GM19351 (cell line): ENCODE results near the gene C3orf52.
A peak's percentile ranks its signal among the peaks of the same experiment; 100 is the strongest.

Experiments used
- ATAC-seq: cut with Tn5 transposase; IDR thresholded peaks from one replicate; pipeline ENCODE4 v1.9.1; 2021; ENCODE audit warnings: mild to moderate bottlenecking, moderate library complexity; ENCODE audit not compliant: unreplicated experiment

Gene C3orf52

DNA sequence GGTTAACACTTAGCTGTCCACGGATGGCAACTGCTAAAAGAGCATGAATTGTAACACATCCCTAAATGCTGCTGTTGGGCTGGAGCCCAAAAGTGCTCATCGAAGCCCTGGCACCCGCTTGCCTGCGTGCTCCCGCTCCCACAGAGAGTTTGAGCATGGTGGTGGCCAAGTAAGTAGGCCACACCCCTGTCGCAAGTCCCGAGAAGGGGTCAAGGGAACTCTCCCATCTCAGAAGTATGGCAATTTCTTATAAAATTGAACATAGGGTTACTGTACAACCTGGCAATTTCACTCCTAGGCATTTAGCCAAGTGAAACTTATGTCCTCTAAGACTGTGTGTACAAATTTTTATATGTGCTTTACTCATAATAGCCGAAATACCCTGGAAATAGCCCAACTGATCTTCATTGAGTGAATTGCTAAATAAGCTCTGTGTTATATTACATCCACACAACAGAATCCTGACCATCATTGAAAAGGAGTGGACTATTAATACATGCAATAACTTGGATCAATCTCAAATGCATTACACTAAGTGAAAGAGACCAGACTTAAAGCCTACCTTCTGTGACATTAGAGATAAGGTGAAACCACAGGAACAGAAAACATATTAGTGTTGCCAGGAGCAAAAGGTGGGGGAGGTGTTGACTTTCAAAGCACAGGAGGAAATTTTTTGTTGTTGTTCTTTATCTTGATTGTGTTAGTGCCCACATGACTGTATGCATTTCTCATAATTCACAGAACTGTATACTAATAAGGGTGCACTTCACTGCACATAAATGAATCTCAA, 48.3 kb downstream of the C3orf52 start:
- no peak for ATAC-seq

DNA sequence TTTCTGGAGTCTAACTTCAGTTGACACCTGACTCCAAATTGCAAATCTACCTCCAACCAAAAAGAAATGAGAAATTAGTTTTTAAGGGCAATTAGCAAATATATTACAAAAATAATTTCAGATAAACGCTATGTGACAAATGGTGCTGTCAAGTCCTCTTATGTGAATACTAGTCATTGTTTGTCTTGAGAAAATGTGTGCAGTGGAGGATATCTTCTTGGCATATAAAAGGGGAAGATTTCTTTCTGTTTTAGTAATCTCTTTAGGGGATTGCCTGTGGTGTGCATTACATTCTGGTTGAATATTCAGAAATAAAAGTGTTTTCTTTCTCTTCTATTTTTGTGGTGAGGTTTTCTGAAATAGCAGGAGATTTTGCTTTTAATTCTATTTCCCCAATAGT, 49.9 kb downstream of the C3orf52 start:
- no peak for ATAC-seq

GRCh38 chr3:112136959-112137693, 50.9 kb downstream of the C3orf52 start:
- peak; percentile 31 for ATAC-seq

GRCh38 chr3:112137781-112138180, 51.6 kb downstream of the C3orf52 start:
- no peak for ATAC-seq

DNA sequence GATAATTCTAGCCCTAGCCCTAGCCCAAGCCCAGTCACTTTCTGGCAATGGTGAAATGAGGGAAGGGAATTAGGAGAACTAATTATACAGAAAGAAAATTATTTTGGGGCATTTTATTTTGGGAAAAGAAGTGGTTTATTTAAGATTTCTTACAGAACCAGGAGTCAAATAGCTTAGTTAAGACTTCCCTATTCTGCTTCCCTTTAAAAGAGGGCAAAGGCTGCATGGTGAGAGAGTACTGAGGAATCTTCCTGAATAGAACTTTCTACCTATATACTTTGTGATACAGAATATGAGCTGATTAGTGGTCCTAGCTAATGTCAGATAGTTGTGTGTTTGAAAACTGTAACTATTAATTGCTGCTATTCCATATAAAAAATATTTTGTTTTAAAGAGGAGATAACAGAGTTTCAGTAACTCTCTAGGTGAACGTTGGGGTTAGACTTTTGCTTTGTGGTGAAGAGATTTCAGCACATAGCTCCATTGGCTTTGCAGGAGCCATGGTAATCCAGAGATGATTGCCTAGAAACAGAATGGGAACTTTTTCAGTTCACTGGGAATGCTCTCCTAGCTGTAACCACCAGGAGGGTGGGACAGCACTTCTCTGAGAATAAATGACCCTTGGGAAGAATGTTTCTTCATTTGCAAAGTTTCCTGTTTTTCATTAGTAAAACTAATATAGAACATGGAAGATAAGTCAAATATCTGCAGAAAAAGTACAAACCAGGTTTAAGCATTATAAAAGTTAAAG, 52.2 kb downstream of the C3orf52 start:
- no peak for ATAC-seq

DNA sequence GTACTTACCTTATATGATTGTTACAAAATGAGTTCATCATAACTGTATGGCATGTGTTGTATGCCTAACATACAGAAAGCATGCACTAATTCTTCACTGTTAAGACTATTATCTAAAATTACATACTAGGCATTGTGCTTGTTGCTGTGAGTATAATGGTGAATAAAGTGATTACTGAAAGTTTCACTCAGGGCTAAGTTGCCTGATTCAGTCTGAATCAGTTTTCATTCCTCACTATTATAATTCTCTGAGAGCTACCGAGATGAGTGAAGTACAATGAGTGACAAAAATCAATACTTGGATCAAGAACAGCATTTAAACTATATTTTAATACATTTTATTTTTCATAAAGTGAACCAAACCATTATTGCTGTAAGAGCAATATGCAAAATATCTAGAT, 54.4 kb downstream of the C3orf52 start:
- ATAC-seq = no peak

- ATAC-seq = no peak
Observed at GRCh38 chr3:112141293-112141692, 55.1 kb downstream of the C3orf52 start.

DNA sequence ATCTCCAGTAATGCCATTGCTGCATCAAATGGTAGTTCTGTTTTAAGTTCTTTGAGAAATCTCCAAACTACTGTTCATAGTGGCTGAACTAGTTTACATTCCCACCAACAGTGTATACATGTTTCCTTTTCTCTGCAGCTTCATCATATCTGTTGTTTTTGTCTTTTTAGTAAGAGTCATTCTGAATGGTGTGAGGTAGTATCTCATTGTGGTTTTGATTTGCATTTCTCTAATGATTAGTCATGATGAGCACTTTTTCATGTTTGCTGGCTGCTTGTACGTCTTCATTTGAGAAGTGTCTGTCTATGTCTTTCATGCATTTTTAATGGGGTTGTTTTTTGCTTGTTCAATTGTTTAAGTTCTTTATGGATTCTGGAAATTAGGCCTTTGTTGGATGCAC, 57.1 kb downstream of the C3orf52 start:
- no peak for ATAC-seq

DNA sequence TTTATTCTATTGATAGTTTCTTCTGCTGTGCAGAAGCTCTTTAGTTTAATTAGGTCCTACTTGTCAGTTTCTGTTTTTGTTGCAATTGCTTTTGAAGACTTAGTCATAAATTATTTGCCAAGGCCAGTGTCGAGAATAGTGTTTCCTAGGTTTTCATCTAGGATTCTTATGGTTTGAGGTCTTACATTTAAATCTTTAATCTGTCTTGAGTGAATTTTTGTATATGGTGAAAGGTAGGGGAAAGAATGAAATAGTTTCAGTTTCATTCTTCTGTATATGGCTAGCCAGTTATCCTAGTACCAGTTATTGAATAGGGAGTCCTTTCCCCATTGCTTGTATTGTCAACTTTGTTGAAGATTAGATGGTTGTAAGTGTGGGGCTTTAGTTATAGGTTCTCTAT, 57.5 kb downstream of the C3orf52 start:
- ATAC-seq = no peak

- no peak for ATAC-seq
Observed at GRCh38 chr3:112149136-112149535, 62.9 kb downstream of the C3orf52 start.

DNA sequence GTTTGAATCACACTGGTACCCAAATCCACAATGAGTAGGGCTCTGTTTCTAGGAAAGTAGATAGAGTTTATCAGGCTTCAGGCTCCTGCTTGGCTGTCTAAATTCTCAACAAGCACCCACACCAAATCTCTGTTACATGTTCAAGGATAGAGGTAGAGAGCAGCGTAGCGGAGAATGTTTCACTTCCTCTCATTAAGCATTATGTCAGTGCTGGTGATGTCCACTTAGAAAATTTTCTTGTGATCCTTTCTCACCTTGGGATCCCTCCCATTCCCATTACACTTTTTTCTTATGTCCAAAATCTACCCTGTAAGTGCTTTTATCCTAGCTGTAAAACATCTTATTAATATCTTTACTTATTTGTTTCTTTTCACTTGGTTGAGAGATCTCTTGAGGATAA, 81.6 kb downstream of the C3orf52 start:
- peak; percentile 96 for ATAC-seq
